ENCODE measurements around the gene PRKG1.

DNA sequence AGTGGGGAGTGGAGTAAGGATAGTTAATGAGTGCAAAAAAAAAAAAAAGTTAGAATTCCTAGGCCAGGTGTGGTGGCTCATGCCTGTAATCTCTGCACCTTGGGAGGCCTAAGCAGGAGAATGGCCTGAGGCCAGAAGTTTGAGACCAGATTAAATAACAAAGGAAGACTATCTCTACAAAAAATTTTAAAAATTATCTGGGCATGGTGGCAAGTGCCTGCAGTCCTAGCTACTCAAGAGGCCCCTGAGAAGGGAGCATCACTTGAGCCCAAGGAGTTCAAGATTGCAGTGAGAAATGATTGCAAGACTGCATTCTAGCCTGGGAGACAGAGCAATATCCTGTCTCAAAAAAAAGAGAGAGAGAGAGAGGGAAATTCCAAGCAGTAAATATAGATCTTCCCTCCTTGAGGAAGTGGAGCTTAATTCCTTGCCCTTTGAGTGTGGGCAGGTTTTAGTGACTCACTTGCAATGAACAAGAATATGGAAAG is 644.6 kb downstream of the PRKG1 start:
- TF ChIP-seq POLR2A (IDR thresholded peaks at IDR 0.05; ENCODE audit: low read depth, low read length) = no peak
- no peak for TF ChIP-seq POLR2AphosphoS5 (IDR thresholded peaks at IDR 0.05; ENCODE audit: low read depth, low read length)
- no peak for TF ChIP-seq TAF1 (IDR thresholded peaks at IDR 0.05; ENCODE audit: low read depth, low read length)

Data from GM12891 (cell line).